ENCODE results near the gene RAPGEF3. TPM values are rescaled to one million over a fixed set of nuclear protein-coding genes. Genes with fewer than 3 reads are reported as not detected.

Gene RAPGEF3
- total and polyA plus RNA-seq, 2 of the 8 experiments (the other 6 are each of a cell fraction or from before 2014, with no cell fraction given) = 5.0 to 9.4 TPM

DNA sequence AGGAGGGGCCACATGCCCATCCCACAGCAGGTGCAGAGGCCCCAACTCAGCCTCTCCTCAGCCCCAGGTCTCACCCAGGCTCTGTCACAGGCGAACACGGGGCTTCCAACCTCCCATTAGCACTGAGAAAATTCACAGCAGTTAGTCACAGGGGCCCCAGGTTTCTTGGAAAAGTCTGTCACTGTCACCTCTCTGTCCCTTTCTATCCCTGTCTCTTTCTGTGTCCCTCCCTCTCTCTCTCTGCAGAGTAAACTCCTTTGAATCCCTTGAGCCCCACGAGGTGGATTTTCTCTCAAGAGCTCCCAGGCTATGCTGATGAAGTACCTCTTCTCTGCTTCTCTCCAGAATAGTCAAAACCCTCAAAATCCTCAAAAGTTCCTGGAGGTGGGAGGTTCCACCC lies 19.4 kb downstream of the RAPGEF3 start (continued):
- TF ChIP-seq SUZ12 (IDR thresholded peaks at IDR 0.05; ENCODE audit: low read length) = no peak
- TF ChIP-seq SIX5 (IDR thresholded peaks at IDR 0.05; ENCODE audit: low read depth, low read length) = no peak
- TF ChIP-seq SRF (IDR thresholded peaks at IDR 0.05; ENCODE audit: low read depth, low read length) = no peak

All from H1 (cell line).